GM23338 (cell line): ENCODE measurements around the gene THYN1. TPM values are rescaled to one million over a fixed set of nuclear protein-coding genes. Genes with fewer than 3 reads are reported as not detected.

Experiments used
- ATAC-seq: fragments of 200-7000 bp; cut with Tn5 transposase; 3 replicates; pipeline ENCODE4 v1.9.1; 2020
- DNase-seq: peaks from one replicate; pipeline ENCODE4 v3.0.0-alpha.2; 2015; ENCODE audit warnings: low spot score
- H2AFZ ChIP-seq: fragments of 200-600 bp; sonication (generic); 2 replicates; pipeline ENCODE4 v1.8.0; 2016; ENCODE audit warnings: antibody characterized with exemption, mild to moderate bottlenecking, moderate library complexity
- H3F3A ChIP-seq: fragments of 200-600 bp; sonication (generic); replicated peaks from 2 replicates; pipeline ENCODE4 v1.8.0; 2017; ENCODE audit warnings: antibody characterized with exemption, mixed run types, low read depth
- H3K27ac ChIP-seq: fragments of 200-600 bp; sonication (generic); 2 replicates; pipeline ENCODE4 v1.6.1; 2016; ENCODE audit warnings: low read depth
- H3K27me3 ChIP-seq: fragments of 200-600 bp; sonication (generic); 2 replicates; pipeline ENCODE4 v1.8.0; 2016; ENCODE audit warnings: mild to moderate bottlenecking, mixed run types, moderate library complexity; ENCODE audit not compliant: insufficient read depth
- H3K36me3 ChIP-seq: fragments of 200-600 bp; sonication (generic); 2 replicates; pipeline ENCODE4 v1.8.0; 2016; ENCODE audit warnings: mild to moderate bottlenecking; ENCODE audit not compliant: insufficient read depth
- H3K4me1 ChIP-seq: fragments of 200-600 bp; sonication (generic); 2 replicates; pipeline ENCODE4 v1.8.0; 2016; ENCODE audit warnings: mild to moderate bottlenecking, moderate library complexity; ENCODE audit not compliant: insufficient read depth
- H3K4me2 ChIP-seq: fragments of 200-600 bp; sonication (generic); 2 replicates; pipeline ENCODE4 v1.7.1; 2017; ENCODE audit warnings: mixed run types
- H3K4me3 ChIP-seq: fragments of 200-600 bp; sonication (generic); 2 replicates; pipeline ENCODE4 v1.6.1; 2016; ENCODE audit warnings: mixed run types
- H3K79me2 ChIP-seq: fragments of 200-600 bp; sonication (generic); replicated peaks from 2 replicates; pipeline ENCODE4 v1.8.0; 2017; ENCODE audit warnings: mild to moderate bottlenecking; ENCODE audit not compliant: insufficient read depth
- H3K9me2 ChIP-seq: fragments of 200-600 bp; sonication (generic); 2 replicates; pipeline ENCODE4 v1.8.0; 2017; ENCODE audit not compliant: insufficient read depth
- H4K20me1 ChIP-seq: fragments of 200-600 bp; sonication (generic); replicated peaks from 2 replicates; pipeline ENCODE4 v1.8.0; 2017; ENCODE audit warnings: mild to moderate bottlenecking; ENCODE audit not compliant: insufficient read depth
- H3K27ac Mint-ChIP-seq: 2 replicates; pipeline ENCODE4 v1.8.0; 2020; ENCODE audit warnings: inconsistent platforms, mild to moderate bottlenecking, moderate library complexity, mixed read lengths
- H3K27me3 Mint-ChIP-seq: 3 replicates; pipeline ENCODE4 v1.8.0; 2022; ENCODE audit warnings: low read depth, mild to moderate bottlenecking, moderate library complexity, mixed read lengths, inconsistent platforms; ENCODE audit not compliant: insufficient read depth, poor library complexity
- H3K36me3 Mint-ChIP-seq: 3 replicates; pipeline ENCODE4 v1.8.0; 2021; ENCODE audit warnings: low read depth, mild to moderate bottlenecking, inconsistent platforms, moderate library complexity, mixed read lengths
- H3K4me1 Mint-ChIP-seq: 3 replicates; pipeline ENCODE4 v1.8.0; 2020; ENCODE audit warnings: mild to moderate bottlenecking, inconsistent platforms, mixed read lengths
- H3K4me3 Mint-ChIP-seq: 3 replicates; pipeline ENCODE4 v1.8.0; 2021; ENCODE audit warnings: moderate library complexity, mild to moderate bottlenecking, inconsistent platforms, mixed read lengths
- H3K9me3 Mint-ChIP-seq: 3 replicates; pipeline ENCODE4 v1.8.0; 2020; ENCODE audit warnings: moderate library complexity, mild to moderate bottlenecking, inconsistent platforms, mixed read lengths
- CREB1 ChIP-seq: fragments of 250-450 bp; sonication (Bioruptor Pico); IDR thresholded peaks from 2 replicates; pipeline ENCODE4 v1.5.0; 2020; ENCODE audit warnings: low read depth, mild to moderate bottlenecking, moderate library complexity
- CTCF ChIP-seq, 2 experiments: fragments of 200-600 bp in 1 of 2; sonication (generic) in 1 of 2; conservative IDR thresholded peaks; 2 replicates each; pipeline versions ENCODE4 v1.5.1 to v1.6.1; 2016 to 2017; ENCODE audit warnings: antibody characterized with exemption in 2 of 2, low read depth in 2 of 2, mild to moderate bottlenecking in 2 of 2, moderate library complexity in 1 of 2
- EZH2 ChIP-seq: fragments of 200-600 bp; sonication (generic); IDR thresholded peaks from one replicate; pipeline ENCODE4 v1.8.0; 2017; ENCODE audit warnings: antibody characterized with exemption, mild to moderate bottlenecking, low read depth; ENCODE audit not compliant: unreplicated experiment
- EZH2phosphoT487 ChIP-seq: fragments of 200-600 bp; sonication (generic); IDR thresholded peaks from one replicate; pipeline ENCODE4 v1.8.1; 2018; ENCODE audit warnings: antibody characterized with exemption; ENCODE audit not compliant: unreplicated experiment
- JUNB ChIP-seq: IDR thresholded peaks from one replicate; pipeline ENCODE4 v1.6.1; 2016; ENCODE audit warnings: antibody characterized with exemption; ENCODE audit not compliant: unreplicated experiment
- NANOG ChIP-seq: IDR thresholded peaks from 2 replicates; pipeline ENCODE4 v1.6.1; 2016; ENCODE audit warnings: antibody characterized with exemption, borderline replicate concordance
- POLR2AphosphoS5 ChIP-seq: IDR thresholded peaks from 2 replicates; pipeline ENCODE4 v1.6.1; 2016; ENCODE audit warnings: antibody characterized with exemption, low read depth
- STAT1 ChIP-seq: IDR thresholded peaks from one replicate; pipeline ENCODE4 v1.6.1; 2016; ENCODE audit warnings: antibody characterized with exemption; ENCODE audit not compliant: unreplicated experiment
- ZNF114 ChIP-seq: fragments of 250-450 bp; sonication (Bioruptor Pico); IDR thresholded peaks from 2 replicates; pipeline ENCODE4 v1.5.0; 2020; ENCODE audit warnings: mild to moderate bottlenecking, moderate library complexity
- ZNF331 ChIP-seq: fragments of 250-450 bp; sonication (Bioruptor Pico); IDR thresholded peaks from 2 replicates; pipeline ENCODE4 v1.5.0; 2020; ENCODE audit warnings: low read depth, mild to moderate bottlenecking, moderate library complexity
- polyA plus RNA-seq: library from polyadenylated mRNA; unstranded; fragments of >200 nt; fragmentation: Nextera tagmentation; extraction: Ambion mirVana; gene quantifications from 2 replicates; pipeline ENCODE4 v1.2.1, GENCODE V29; 2016
- total RNA-seq: library from RNA; depleted of rRNA; stranded (reverse); fragments of >200 nt; shearing (Covaris generic); gene quantifications from 2 replicates; pipeline ENCODE4 v1.2.3, GENCODE V29; 2014
- TF ChIP-seq, protein P1 (sequence below): IDR thresholded peaks from one replicate; pipeline ENCODE4 v1.6.1; 2018; ENCODE audit warnings: antibody characterized with exemption; ENCODE audit not compliant: unreplicated experiment
- TF ChIP-seq, protein P2 (sequence below): IDR thresholded peaks from 2 replicates; pipeline ENCODE4 v1.6.1; 2016; ENCODE audit warnings: antibody characterized with exemption

The THYN1 gene
- total and polyA plus RNA-seq, 2 experiments from 2014 or later = 116 to 216 TPM

GRCh38 chr11:134275534-134276395 lies 22.6 kb upstream of the THYN1 start, which contains the start of gene GLB1L3:
Gene GLB1L3 (plus strand): TSS chr11:134276379. CDS start chr11:134276741, 362 bp downstream.
- H3K9me2 ChIP-seq = no peaks in the 10 kb centered on the region
- 0 out of 2 replicates have a peak, but pooled peaks cover 7% of the 10 kb centered on the region for H3K36me3 ChIP-seq
- H3K4me3 ChIP-seq = peak within 1 kb of the TSS; percentile 90
- peaks cover 4% of the 10 kb centered on the region; the same call in 1 of the 3 replicates for H3K9me3 Mint-ChIP-seq
- H3K36me3 Mint-ChIP-seq = peaks cover 52% of the 10 kb centered on the region
- H3K4me2 ChIP-seq = peak within 1 kb of the TSS; percentile 93
- peak within 1 kb of the TSS; percentile 35; the same call in 1 of the 2 replicates for H3K27ac ChIP-seq
- no peaks in the 10 kb centered on the region for H4K20me1 ChIP-seq
- peaks cover 42% of the 10 kb centered on the region for H3K4me1 ChIP-seq
- H3K27me3 ChIP-seq = no peaks in the 10 kb centered on the region
- H3K4me3 Mint-ChIP-seq = peak within 1 kb of the TSS; percentile 99
- peak; percentile 74 for DNase-seq
- H3F3A ChIP-seq = peaks cover 10% of the 10 kb centered on the region; the same call in 1 of the 2 replicates
- peak within 1 kb of the TSS; percentile 48; the same call in 1 of the 2 replicates for H2AFZ ChIP-seq
- H3K79me2 ChIP-seq = peaks cover 65% of the 10 kb centered on the region
- peaks cover 18% of the 10 kb centered on the region for H3K27me3 Mint-ChIP-seq
- TF ChIP-seq EZH2phosphoT487 (no peak), NANOG (no peak), CTCF (conservative IDR thresholded peaks at IDR 0.05; ENCODE audit: low read depth in 2 of 2) (peak; percentile 32 to 37)
- ATAC-seq = peak; percentile 36
- H3K4me1 Mint-ChIP-seq = peaks cover 47% of the 10 kb centered on the region
- peak within 1 kb of the TSS; percentile 96 for H3K27ac Mint-ChIP-seq

GRCh38 chr11:134275188-134275533 lies 22.0 kb upstream of the THYN1 start:
- H3K4me1 ChIP-seq = peaks cover 46% of the 10 kb centered on the region
- H3K4me2 ChIP-seq = peak overlapping the region; percentile 93
- Mint-ChIP-seq H3K36me3 (peaks cover 56% of the 10 kb centered on the region), H3K4me3 (peak overlapping the region; percentile 99), H3K4me1 (peaks cover 49% of the 10 kb centered on the region), H3K27me3 (peaks cover 24% of the 10 kb centered on the region), H3K9me3 (peaks cover 4% of the 10 kb centered on the region; the same call in 1 of the 3 replicates), H3K27ac (peak overlapping the region; percentile 96)
- H3K36me3 ChIP-seq = 0 out of 2 replicates have a peak, but pooled peaks cover 7% of the 10 kb centered on the region
- H3K79me2 ChIP-seq = peaks cover 68% of the 10 kb centered on the region
- H3K9me2 ChIP-seq = no peaks in the 10 kb centered on the region
- no peak overlapping the region for H2AFZ ChIP-seq
- peaks cover 10% of the 10 kb centered on the region; the same call in 1 of the 2 replicates for H3F3A ChIP-seq
- peak overlapping the region; percentile 90 for H3K4me3 ChIP-seq
- H4K20me1 ChIP-seq = no peaks in the 10 kb centered on the region
- no peak for ATAC-seq
- no peak overlapping the region for H3K27ac ChIP-seq
- H3K27me3 ChIP-seq = no peaks in the 10 kb centered on the region
- DNase-seq = peak; percentile 68
- TF ChIP-seq CTCF (conservative IDR thresholded peaks at IDR 0.05; ENCODE audit: low read depth in 2 of 2) = no peak
- no peak for TF ChIP-seq ZNF331
- TF ChIP-seq, protein P1, sequence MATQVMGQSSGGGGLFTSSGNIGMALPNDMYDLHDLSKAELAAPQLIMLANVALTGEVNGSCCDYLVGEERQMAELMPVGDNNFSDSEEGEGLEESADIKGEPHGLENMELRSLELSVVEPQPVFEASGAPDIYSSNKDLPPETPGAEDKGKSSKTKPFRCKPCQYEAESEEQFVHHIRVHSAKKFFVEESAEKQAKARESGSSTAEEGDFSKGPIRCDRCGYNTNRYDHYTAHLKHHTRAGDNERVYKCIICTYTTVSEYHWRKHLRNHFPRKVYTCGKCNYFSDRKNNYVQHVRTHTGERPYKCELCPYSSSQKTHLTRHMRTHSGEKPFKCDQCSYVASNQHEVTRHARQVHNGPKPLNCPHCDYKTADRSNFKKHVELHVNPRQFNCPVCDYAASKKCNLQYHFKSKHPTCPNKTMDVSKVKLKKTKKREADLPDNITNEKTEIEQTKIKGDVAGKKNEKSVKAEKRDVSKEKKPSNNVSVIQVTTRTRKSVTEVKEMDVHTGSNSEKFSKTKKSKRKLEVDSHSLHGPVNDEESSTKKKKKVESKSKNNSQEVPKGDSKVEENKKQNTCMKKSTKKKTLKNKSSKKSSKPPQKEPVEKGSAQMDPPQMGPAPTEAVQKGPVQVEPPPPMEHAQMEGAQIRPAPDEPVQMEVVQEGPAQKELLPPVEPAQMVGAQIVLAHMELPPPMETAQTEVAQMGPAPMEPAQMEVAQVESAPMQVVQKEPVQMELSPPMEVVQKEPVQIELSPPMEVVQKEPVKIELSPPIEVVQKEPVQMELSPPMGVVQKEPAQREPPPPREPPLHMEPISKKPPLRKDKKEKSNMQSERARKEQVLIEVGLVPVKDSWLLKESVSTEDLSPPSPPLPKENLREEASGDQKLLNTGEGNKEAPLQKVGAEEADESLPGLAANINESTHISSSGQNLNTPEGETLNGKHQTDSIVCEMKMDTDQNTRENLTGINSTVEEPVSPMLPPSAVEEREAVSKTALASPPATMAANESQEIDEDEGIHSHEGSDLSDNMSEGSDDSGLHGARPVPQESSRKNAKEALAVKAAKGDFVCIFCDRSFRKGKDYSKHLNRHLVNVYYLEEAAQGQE = no peak
- no peak for TF ChIP-seq POLR2AphosphoS5
- TF ChIP-seq EZH2 = no peak
- TF ChIP-seq JUNB = no peak
- TF ChIP-seq EZH2phosphoT487 = no peak
- no peak for TF ChIP-seq STAT1
- TF ChIP-seq, protein P2, sequence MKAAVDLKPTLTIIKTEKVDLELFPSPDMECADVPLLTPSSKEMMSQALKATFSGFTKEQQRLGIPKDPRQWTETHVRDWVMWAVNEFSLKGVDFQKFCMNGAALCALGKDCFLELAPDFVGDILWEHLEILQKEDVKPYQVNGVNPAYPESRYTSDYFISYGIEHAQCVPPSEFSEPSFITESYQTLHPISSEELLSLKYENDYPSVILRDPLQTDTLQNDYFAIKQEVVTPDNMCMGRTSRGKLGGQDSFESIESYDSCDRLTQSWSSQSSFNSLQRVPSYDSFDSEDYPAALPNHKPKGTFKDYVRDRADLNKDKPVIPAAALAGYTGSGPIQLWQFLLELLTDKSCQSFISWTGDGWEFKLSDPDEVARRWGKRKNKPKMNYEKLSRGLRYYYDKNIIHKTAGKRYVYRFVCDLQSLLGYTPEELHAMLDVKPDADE = no peak
- no peak for TF ChIP-seq CREB1 (CRISPR knock-in tag)
- no peak for TF ChIP-seq NANOG
- no peak for TF ChIP-seq ZNF114
